ENCODE data around the gene TRMT1L. TPM values are rescaled to one million over a fixed set of nuclear protein-coding genes. Genes with fewer than 3 reads are reported as not detected.

Gene TRMT1L
- total RNA-seq, 1 donor from 2014 or later = 16.0 TPM

- intact Hi-C loops (cut with DNase I) = no loop called here
- DNase-seq (no peak), ATAC-seq (no peak)
- H3K36me3 ChIP-seq = peaks cover 48% of the 10 kb centered on the region
- H3K27me3 ChIP-seq = no peaks in the 10 kb centered on the region
- TF ChIP-seq CTCF (IDR thresholded peaks at IDR 0.05) = no peak
- H3K27ac ChIP-seq = no peak overlapping the region
- H3K9me3 ChIP-seq = no peaks in the 10 kb centered on the region
- no peaks in the 10 kb centered on the region for H3K4me1 ChIP-seq
- no peak overlapping the region for H3K4me3 ChIP-seq
Measured at GRCh38 chr1:185166106-185166505, 9.4 kb upstream of the TRMT1L start.

- no peak for TF ChIP-seq CTCF (IDR thresholded peaks at IDR 0.05)
- H3K9me3 ChIP-seq = no peaks in the 10 kb centered on the region
- ATAC-seq (no peak), DNase-seq (no peak)
- no peaks in the 10 kb centered on the region for H3K4me1 ChIP-seq
- no peak overlapping the region for H3K27ac ChIP-seq
- H3K36me3 ChIP-seq = peaks cover 34% of the 10 kb centered on the region
- no peaks in the 10 kb centered on the region for H3K27me3 ChIP-seq
- H3K4me3 ChIP-seq = no peak overlapping the region
- intact Hi-C loops (cut with DNase I) = no loop called here
Measured at GRCh38 chr1:185162491-185162890, 5.7 kb upstream of the TRMT1L start.

GRCh38 chr1:185159966-185160365 lies 3.2 kb upstream of the TRMT1L start:
- H3K27me3 ChIP-seq = no peaks in the 10 kb centered on the region
- no peak overlapping the region for H3K4me3 ChIP-seq
- intact Hi-C loops (cut with DNase I) = no loop called here

GRCh38 chr1:185158800-185159199 lies 2.0 kb upstream of the TRMT1L start:
- no peak for ATAC-seq
- Histone ChIP-seq H3K4me1 (peaks cover 18% of the 10 kb centered on the region), H3K9me3 (no peaks in the 10 kb centered on the region), H3K27ac (no peak overlapping the region), H3K27me3 (no peaks in the 10 kb centered on the region), H3K4me3 (no peak overlapping the region), H3K36me3 (peaks cover 8% of the 10 kb centered on the region)
- TF ChIP-seq CTCF (IDR thresholded peaks at IDR 0.05) = no peak
- DNase-seq = no peak
- intact Hi-C loops (cut with DNase I) = no loop called here

More at GRCh38 chr1:185159966-185160365, 3.2 kb upstream of the TRMT1L start:
- no peak for DNase-seq
- no peak overlapping the region for H3K27ac ChIP-seq
- ATAC-seq = no peak
- no peak for TF ChIP-seq CTCF (IDR thresholded peaks at IDR 0.05)
- H3K36me3 ChIP-seq = peaks cover 19% of the 10 kb centered on the region
- peaks cover 9% of the 10 kb centered on the region for H3K4me1 ChIP-seq
- no peaks in the 10 kb centered on the region for H3K9me3 ChIP-seq

GRCh38 chr1:185157599-185158412 lies 1.1 kb upstream of the TRMT1L start:
- intact Hi-C loops (cut with DNase I) = no loop called here
- peaks cover 8% of the 10 kb centered on the region for H3K36me3 ChIP-seq
- peak overlapping the region; percentile 92 for H3K4me3 ChIP-seq
- H3K27me3 ChIP-seq = no peaks in the 10 kb centered on the region
- DNase-seq = no peak
- peaks cover 22% of the 10 kb centered on the region for H3K4me1 ChIP-seq
- no peak for TF ChIP-seq CTCF (IDR thresholded peaks at IDR 0.05)
- ATAC-seq = no peak
- H3K27ac ChIP-seq = peak overlapping the region; percentile 100
- H3K9me3 ChIP-seq = no peaks in the 10 kb centered on the region

Measured in upper lobe of right lung (tissue), 1 donor.